Choroid plexus epithelial cell (primary cell): Measurements from ENCODE around the gene TSFM.

ENCODE experiments used
- DNase-seq: peaks from one replicate; pipeline ENCODE4 v3.0.0-alpha.2; 2010; ENCODE audit warnings: low read depth
- H3K4me3 ChIP-seq: 2 replicates; pipeline ENCODE4 v1.5.1; 2011; ENCODE audit warnings: low read depth, mild to moderate bottlenecking, control low read depth, low read length, moderate library complexity
- CTCF ChIP-seq: conservative IDR thresholded peaks from 2 replicates; pipeline ENCODE4 v1.5.1; 2011; ENCODE audit warnings: low read depth, mild to moderate bottlenecking, control low read depth, inconsistent platforms, low read length, moderate library complexity

The TSFM gene

GRCh38 chr12:57776247-57776587 is 6.4 kb upstream of the TSFM start:
- DNase-seq = no peak
- no peak overlapping the region for H3K4me3 ChIP-seq

GRCh38 chr12:57777367-57777766 is 5.2 kb upstream of the TSFM start:
- no peak for TF ChIP-seq CTCF
- H3K4me3 ChIP-seq = no peak overlapping the region
- no peak for DNase-seq

More at GRCh38 chr12:57776247-57776587, 6.4 kb upstream of the TSFM start:
- no peak for TF ChIP-seq CTCF

- no peak for DNase-seq
- no peak for TF ChIP-seq CTCF
- H3K4me3 ChIP-seq = no peak overlapping the region
These were observed 4.7 kb upstream of the TSFM start for GRCh38 chr12:57777911-57778310.

GRCh38 chr12:57779736-57780135 is 2.9 kb upstream of the TSFM start:
- no peak for TF ChIP-seq CTCF
- H3K4me3 ChIP-seq = no peak overlapping the region
- DNase-seq = no peak

GRCh38 chr12:57780284-57780897 is 2.2 kb upstream of the TSFM start:
- DNase-seq = no peak

GRCh38 chr12:57781244-57781643 is 1.3 kb upstream of the TSFM start:
- TF ChIP-seq CTCF = no peak
- DNase-seq = no peak
- no peak overlapping the region for H3K4me3 ChIP-seq

More at GRCh38 chr12:57780284-57780897, 2.2 kb upstream of the TSFM start:
- no peak overlapping the region for H3K4me3 ChIP-seq
- no peak for TF ChIP-seq CTCF

GRCh38 chr12:57781801-57782200 is 786 bp upstream of the TSFM start:
- no peak overlapping the region for H3K4me3 ChIP-seq
- DNase-seq = no peak
- TF ChIP-seq CTCF = no peak
